ENCODE data around the gene PPP2R3A.
"Not testable (repeated sequence)": the region's sequence is repeated elsewhere in the genome, so short reads cannot be mapped to it uniquely, and the experiment has no call there.

Gene PPP2R3A

DNA sequence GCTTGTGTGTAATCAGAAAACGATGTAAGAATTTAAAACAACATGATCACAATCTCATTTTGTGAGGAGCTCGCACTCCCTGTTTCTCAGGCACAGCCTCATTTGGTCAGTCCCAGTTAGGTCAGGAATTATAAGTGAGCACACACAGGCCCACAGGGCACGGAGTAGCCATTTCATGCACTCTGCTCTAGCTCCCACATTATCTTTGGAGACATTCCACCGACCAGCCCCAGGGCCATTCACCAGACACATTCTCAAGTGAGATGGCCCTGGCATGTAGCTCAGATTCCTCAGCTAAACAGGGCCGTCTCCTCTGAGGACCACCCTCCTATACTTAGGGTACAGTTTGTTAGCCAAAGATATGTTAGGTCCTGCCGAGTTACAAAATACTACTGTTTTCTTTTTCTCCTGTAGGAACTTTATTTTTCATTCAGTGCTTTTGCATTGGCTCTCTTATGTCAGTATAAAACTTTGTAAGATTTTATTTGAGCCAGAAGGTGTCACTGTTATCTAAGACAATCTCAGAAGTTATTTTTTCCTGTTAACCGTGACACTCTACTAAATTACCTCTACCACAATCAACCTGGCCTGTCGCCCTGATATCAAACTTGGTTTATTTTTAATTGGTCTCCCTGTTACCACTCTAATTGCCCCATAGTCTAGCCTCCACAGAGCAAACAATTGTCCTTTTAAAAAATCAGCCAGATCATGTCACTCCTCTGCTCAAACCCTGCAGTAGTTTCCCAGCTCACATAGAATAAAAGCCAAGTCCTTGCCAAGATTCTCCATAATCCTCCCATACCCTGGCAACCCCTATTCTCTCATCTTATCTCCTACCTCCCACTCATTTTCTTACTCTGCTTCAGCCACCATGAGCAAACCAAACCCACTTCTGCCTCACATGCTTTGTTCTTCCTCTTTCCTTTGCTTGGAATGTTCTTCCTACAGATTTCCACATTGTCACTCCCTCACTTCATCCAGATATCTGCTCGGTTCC lies 105.7 kb downstream of the PPP2R3A start:
- TF ChIP-seq, protein P1, sequence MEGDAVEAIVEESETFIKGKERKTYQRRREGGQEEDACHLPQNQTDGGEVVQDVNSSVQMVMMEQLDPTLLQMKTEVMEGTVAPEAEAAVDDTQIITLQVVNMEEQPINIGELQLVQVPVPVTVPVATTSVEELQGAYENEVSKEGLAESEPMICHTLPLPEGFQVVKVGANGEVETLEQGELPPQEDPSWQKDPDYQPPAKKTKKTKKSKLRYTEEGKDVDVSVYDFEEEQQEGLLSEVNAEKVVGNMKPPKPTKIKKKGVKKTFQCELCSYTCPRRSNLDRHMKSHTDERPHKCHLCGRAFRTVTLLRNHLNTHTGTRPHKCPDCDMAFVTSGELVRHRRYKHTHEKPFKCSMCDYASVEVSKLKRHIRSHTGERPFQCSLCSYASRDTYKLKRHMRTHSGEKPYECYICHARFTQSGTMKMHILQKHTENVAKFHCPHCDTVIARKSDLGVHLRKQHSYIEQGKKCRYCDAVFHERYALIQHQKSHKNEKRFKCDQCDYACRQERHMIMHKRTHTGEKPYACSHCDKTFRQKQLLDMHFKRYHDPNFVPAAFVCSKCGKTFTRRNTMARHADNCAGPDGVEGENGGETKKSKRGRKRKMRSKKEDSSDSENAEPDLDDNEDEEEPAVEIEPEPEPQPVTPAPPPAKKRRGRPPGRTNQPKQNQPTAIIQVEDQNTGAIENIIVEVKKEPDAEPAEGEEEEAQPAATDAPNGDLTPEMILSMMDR (IDR thresholded peaks at IDR 0.05; ENCODE audit: borderline replicate concordance, insufficient read depth, low read depth, low read length), result no peak
- no peak overlapping the region for H3K4me3 ChIP-seq (ENCODE audit: low read depth, low read length)

DNA sequence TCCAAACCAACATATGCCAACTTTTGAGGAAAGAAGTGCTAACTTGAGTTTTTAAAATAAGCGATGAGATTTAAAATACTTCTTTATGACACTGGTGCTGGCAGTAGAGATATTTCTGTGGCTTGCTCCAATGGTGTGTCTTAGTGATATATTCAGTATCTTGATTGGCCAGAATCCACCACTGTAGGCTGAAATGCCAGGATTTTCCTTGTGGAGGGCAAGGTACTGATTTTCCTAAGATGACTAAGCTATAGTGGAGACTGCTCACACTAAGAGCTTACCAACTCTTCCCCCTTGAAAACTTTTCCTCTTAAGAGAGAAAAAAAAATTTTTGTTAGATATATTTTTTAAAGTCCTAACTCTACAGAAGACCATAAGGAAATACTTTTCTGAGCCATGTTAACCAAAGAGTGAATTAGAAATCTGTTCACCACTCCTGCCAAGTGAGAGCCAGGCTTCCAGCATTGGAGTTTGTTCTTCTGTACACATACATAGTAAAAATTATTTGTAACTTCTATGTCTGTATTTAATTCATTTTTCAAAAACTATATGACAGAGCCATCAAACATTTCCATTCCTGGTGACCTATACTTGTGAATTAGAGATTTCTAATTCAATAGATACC lies 109.1 kb downstream of the PPP2R3A start:
- TF ChIP-seq, protein P1 (IDR thresholded peaks at IDR 0.05; ENCODE audit: borderline replicate concordance, insufficient read depth, low read depth, low read length), result no peak
- H3K4me3 ChIP-seq (ENCODE audit: low read depth, low read length), result no peak overlapping the region

DNA sequence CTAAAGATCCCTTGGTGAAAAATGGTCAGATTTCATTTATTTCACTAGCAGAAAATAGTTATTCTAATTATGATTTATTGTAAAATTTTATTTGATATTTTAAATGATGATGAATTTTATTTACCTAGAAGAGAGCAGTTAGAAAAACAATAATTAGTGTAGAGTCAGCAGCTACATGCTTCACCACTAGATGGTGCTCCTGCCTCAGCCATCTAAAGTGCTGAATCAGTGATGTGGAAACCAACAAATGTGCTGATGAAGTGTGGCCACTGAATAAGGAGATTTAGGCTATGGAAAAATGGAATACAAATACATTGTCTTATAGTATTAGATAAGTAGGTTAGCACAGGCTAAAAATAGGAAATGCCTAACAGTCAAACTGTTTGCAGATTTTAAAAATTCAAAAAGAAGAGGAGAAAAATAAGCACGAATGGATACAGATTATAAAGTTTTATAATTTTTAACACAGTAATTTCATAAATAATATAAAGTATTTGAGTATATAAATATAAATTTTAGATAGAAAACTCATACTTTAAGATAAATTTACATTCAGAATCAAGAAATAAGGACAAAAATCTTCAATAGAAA lies 109.8 kb downstream of the PPP2R3A start:
- H3K4me3 ChIP-seq (ENCODE audit: low read depth, low read length), result no peak overlapping the region
- TF ChIP-seq, protein P1 (IDR thresholded peaks at IDR 0.05; ENCODE audit: borderline replicate concordance, insufficient read depth, low read depth, low read length), result peak; percentile 72

DNA sequence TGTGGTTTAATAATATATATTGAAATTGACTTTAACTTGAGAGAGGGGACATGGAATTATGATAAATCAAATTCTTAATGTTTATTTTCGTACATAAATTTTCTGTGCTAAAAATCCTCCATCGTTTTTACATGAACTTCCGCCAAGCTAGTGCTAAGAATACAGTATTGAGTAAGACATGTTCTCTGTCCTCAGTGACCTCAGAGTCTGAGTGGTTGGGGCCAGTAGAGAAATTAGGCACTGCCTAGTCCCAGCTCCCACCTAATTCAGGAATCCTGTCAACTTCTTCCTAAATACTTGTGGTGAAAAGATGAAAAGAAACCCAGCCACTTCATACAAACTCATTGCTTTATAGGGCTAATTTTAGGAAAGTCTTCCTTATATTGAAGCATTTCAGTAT lies 110.3 kb downstream of the PPP2R3A start:
- no peak overlapping the region for H3K4me3 ChIP-seq (ENCODE audit: low read depth, low read length)
- TF ChIP-seq, protein P1 (IDR thresholded peaks at IDR 0.05; ENCODE audit: borderline replicate concordance, insufficient read depth, low read depth, low read length), result no peak

DNA sequence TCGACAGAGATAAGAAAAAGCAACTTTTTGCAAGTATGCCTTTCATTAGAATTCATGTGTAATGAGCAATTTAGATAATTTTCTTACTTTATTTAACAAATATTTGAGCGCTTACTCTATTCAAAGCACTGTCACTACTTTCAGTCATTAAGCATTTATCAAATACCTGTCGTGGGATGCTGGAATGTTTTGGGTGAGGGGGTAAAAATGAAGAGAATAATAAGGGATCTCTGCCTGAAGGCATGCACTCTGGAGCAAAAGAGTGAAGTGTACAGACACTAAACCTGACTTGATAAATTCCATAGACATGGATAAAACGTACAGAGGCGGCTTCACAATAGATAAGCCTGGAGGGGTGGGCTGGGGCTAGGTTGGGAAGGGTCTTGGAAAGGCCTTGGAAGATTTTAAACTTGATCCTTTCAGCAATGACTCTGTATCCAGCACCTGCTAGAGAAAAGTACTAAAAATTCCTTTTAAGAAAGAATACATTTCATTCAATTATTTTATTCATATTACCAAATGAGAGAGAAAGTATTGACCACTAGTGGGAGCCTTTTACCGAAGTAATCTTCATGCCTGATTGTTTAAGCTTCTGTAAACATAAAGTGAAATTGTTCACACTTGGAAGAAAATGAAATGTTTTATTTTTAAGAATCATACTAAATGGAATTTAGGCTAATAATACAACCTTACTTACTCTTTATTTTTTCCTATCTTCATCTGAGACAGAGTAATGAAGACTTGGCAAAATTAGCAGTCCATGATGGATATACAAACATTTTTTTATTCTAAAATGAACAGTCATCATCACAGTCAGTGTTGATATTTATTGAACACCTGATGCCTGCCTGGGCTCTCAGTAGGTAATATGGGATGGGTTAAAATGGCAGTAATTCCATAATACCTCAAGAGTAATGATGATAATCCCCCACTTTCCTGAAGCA lies 113.2 kb downstream of the PPP2R3A start:
- H3K4me3 ChIP-seq (ENCODE audit: low read depth, low read length), result no peak overlapping the region
- TF ChIP-seq, protein P1 (IDR thresholded peaks at IDR 0.05; ENCODE audit: borderline replicate concordance, insufficient read depth, low read depth, low read length), result 0 out of 2 replicates have a peak, but pooled peaks have one; percentile 26

DNA sequence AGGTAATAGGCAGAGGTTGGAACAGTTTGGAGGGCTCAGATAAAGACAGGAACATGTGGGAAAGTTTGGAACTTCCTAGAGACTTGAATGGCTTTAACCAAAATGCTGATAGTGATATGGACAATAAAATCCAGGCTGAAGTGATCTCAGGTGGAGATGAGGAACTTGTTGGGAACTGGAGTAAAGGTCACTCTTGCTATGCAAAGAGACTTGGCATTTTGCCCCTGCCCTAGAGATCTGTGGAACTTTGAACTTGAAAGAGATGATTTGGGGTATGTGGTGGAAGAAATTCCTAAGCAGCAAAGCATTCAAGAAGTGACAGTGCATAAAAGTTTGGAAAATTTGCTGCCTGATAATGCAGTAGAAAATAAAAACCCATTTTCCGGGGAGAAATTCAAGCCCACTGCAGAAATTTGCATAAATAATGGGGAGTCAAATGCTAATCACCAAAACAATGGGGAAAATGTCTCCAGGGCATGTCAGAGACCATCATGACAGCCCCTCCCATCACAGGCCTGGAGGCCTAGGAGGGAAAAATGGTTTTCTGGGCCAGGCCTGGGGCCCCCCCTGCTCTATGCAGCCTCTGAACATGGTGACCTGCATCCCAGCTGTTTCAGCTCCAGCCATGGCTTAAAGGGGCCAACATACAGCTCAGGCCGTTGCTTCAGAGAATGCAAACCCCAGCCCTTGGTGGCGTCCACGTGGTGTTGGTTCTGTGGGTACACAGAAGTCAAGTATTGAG lies 118.3 kb downstream of the PPP2R3A start:
- not testable (repeated sequence) for H3K4me3 ChIP-seq (ENCODE audit: low read depth, low read length)

DNA sequence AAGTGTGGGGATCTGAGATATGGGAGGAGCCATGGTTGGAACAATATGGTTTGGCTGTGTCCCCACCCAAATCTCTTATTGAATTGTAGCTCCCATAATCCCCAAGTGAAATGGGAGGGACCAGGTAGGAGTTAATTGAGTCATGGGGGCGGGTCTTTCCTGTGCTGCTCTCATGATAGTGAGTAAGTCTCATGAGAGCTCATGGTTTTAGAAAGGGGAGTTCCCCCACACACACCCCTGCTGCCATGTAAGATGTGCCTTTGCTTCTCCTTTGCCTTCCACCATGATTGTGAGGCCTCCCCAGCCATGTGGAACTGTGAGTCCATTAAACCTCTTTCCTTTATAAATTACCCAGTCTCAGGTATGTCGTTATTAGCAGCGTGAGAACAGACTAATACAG lies 119.5 kb downstream of the PPP2R3A start:
- not testable (repeated sequence) for H3K4me3 ChIP-seq (ENCODE audit: low read depth, low read length)
